H1 (cell line): Measurements from ENCODE around the gene HDAC9. TPM values are rescaled to one million over a fixed set of nuclear protein-coding genes. Genes with fewer than 3 reads are reported as not detected.

ENCODE experiments used
- CTCF ChIA-PET: fragments of 300-600 bp; sonication (Branson Sonifier 250); formaldehyde crosslinking; loops from one replicate; lab custom pipeline; 2021; ENCODE audit not compliant: partially characterized antibody; lab: Charles Lee
- POLR2A ChIA-PET: fragments of 300-600 bp; sonication (Branson Sonifier 250); formaldehyde crosslinking; loops from one replicate; lab custom pipeline; 2021; ENCODE audit warnings: inconsistent platforms; ENCODE audit not compliant: partially characterized antibody; lab: Charles Lee
- DNase-seq, 2 experiments: peaks; one replicate each; pipeline versions ENCODE4 v3.0.0 to v3.0.0-alpha.2; 2010 to 2022; ENCODE audit warnings: low spot score in 2 of 2, low read depth in 1 of 2, mixed read lengths in 1 of 2
- FAIRE-seq: peaks from 2 replicates; lab custom pipeline; 2011; peaks lifted over from hg19 to GRCh38; lab: Jason Lieb, UNC
- H2AFZ ChIP-seq: 2 replicates; pipeline ENCODE4 v1.8.1; 2012; ENCODE audit warnings: low read length, inconsistent platforms
- H2AK5ac ChIP-seq: 2 replicates; pipeline ENCODE4 v1.6.1; 2013; ENCODE audit warnings: low read depth, low read length
- H2BK120ac ChIP-seq: replicated peaks from 2 replicates; pipeline ENCODE3; 2013; ENCODE audit warnings: low read depth, low read length, inconsistent platforms
- H2BK12ac ChIP-seq: 2 replicates; pipeline ENCODE4 v1.6.1; 2013; ENCODE audit warnings: low read depth, low read length
- H2BK15ac ChIP-seq: 2 replicates; pipeline ENCODE4 v1.6.1; 2013; ENCODE audit warnings: low read length
- H2BK20ac ChIP-seq: 2 replicates; pipeline ENCODE4 v1.6.1; 2013; ENCODE audit warnings: low read length
- H2BK5ac ChIP-seq: 2 replicates; pipeline ENCODE4 v1.6.1; 2013; ENCODE audit warnings: low read depth, low read length
- H3K14ac ChIP-seq: 2 replicates; pipeline ENCODE4 v1.6.1; 2013; ENCODE audit warnings: inconsistent platforms; ENCODE audit not compliant: insufficient read length
- H3K18ac ChIP-seq: 2 replicates; pipeline ENCODE4 v1.6.1; 2013; ENCODE audit warnings: low read length; ENCODE audit errors: extremely low read depth
- H3K23ac ChIP-seq: 2 replicates; pipeline ENCODE4 v1.6.1; 2013; ENCODE audit warnings: inconsistent platforms; ENCODE audit not compliant: insufficient read length
- H3K23me2 ChIP-seq: 2 replicates; pipeline ENCODE4 v1.6.1; 2013; ENCODE audit warnings: low read depth, low read length
- H3K27ac ChIP-seq: 2 replicates; pipeline ENCODE4 v1.6.1; 2011; ENCODE audit warnings: low read depth, low read length, inconsistent platforms
- H3K27me3 ChIP-seq, 4 experiments: replicated peaks in 1 of 4; 1 replicate in 1 of 4; 2 replicates in 3 of 4; pipeline versions ENCODE4 v1.6.1 to v1.8.1; 2011 to 2013; ENCODE audit warnings: low read length in 3 of 4, mild to moderate bottlenecking in 3 of 4, inconsistent platforms in 2 of 4, mixed read lengths in 2 of 4, moderate library complexity in 1 of 4; ENCODE audit not compliant: control insufficient read depth in 3 of 4, insufficient read depth in 3 of 4; ENCODE audit errors: extremely low read depth in 1 of 4
- H3K36me3 ChIP-seq, 4 experiments: 2 replicates each; pipeline versions ENCODE4 v1.6.1 to v1.8.1; 2011 to 2013; ENCODE audit warnings: mild to moderate bottlenecking in 4 of 4, low read length in 3 of 4, moderate library complexity in 2 of 4, control low read depth in 1 of 4, inconsistent platforms in 1 of 4; ENCODE audit not compliant: insufficient read depth in 4 of 4, control insufficient read depth in 2 of 4
- H3K4ac ChIP-seq: replicated peaks from 2 replicates; pipeline ENCODE3; 2013; ENCODE audit warnings: low read length, low read depth, mixed read lengths, inconsistent platforms; ENCODE audit not compliant: insufficient read length
- H3K4me1 ChIP-seq, 4 experiments: replicated peaks in 1 of 4; 1 replicate in 1 of 4; 2 replicates in 3 of 4; pipeline versions ENCODE4 v1.6.1 to v1.8.1; 2011 to 2013; ENCODE audit warnings: low read length in 3 of 4, inconsistent platforms in 2 of 4, mixed read lengths in 1 of 4; ENCODE audit not compliant: insufficient read depth in 4 of 4, control insufficient read depth in 3 of 4
- H3K4me2 ChIP-seq, 2 experiments: 2 replicates each; pipeline versions ENCODE4 v1.6.1 to v1.8.1; 2011 to 2013; ENCODE audit warnings: low read depth in 2 of 2, low read length in 2 of 2, control low read depth in 1 of 2, inconsistent platforms in 1 of 2, mild to moderate bottlenecking in 1 of 2; ENCODE audit not compliant: insufficient read depth in 1 of 2
- H3K4me3 ChIP-seq, 4 experiments: fragments of 200-600, 300-600 bp in 1 of 4; sonication (generic), shearing (Covaris generic), sonication (Bioruptor Twin) in 1 of 4; 2 replicates each; pipeline versions ENCODE4 v1.5.1 to v1.8.1; 2011 to 2016; ENCODE audit warnings: low read length in 4 of 4, low read depth in 3 of 4, control low read depth in 2 of 4, inconsistent platforms in 2 of 4, mild to moderate bottlenecking in 2 of 4, mixed read lengths in 1 of 4, moderate library complexity in 1 of 4; ENCODE audit not compliant: insufficient read depth in 2 of 4; ENCODE audit errors: extremely low read depth in 1 of 4
- H3K56ac ChIP-seq: replicated peaks from 2 replicates; pipeline ENCODE3; 2013; ENCODE audit warnings: low read depth, mild to moderate bottlenecking, mixed read lengths, low read length, inconsistent platforms; ENCODE audit not compliant: insufficient read length
- H3K79me1 ChIP-seq: 2 replicates; pipeline ENCODE4 v1.6.1; 2013; ENCODE audit warnings: low read depth, low read length, control low read depth
- H3K79me2 ChIP-seq, 2 experiments: 2 replicates each; pipeline versions ENCODE4 v1.6.1 to v1.8.1; 2012 to 2013; ENCODE audit warnings: low read length in 2 of 2, mild to moderate bottlenecking in 2 of 2, inconsistent platforms in 1 of 2; ENCODE audit not compliant: insufficient read depth in 2 of 2, control insufficient read depth in 1 of 2
- H3K9ac ChIP-seq, 4 experiments: replicated peaks in 1 of 4; 1 replicate in 1 of 4; 2 replicates in 3 of 4; pipeline versions ENCODE4 v1.6.1 to v1.8.1; 2011 to 2013; ENCODE audit warnings: low read depth in 3 of 4, low read length in 3 of 4, control low read depth in 2 of 4, mild to moderate bottlenecking in 2 of 4, moderate library complexity in 2 of 4, inconsistent platforms in 1 of 4; ENCODE audit errors: extremely low read depth in 1 of 4
- H3K9me3 ChIP-seq, 2 experiments: 2 replicates each; pipeline versions ENCODE4 v1.6.1 to v1.8.1; 2012 to 2013; ENCODE audit warnings: mild to moderate bottlenecking in 2 of 2, moderate library complexity in 2 of 2, control low read depth in 1 of 2, inconsistent platforms in 1 of 2, low read depth in 1 of 2, low read length in 1 of 2, mixed read lengths in 1 of 2; ENCODE audit not compliant: insufficient read depth in 2 of 2
- H4K20me1 ChIP-seq, 2 experiments: replicated peaks in 1 of 2; 2 replicates each; pipeline versions ENCODE3 to v1.8.1; 2011 to 2013; ENCODE audit warnings: inconsistent platforms in 2 of 2, low read length in 2 of 2, mild to moderate bottlenecking in 1 of 2; ENCODE audit not compliant: insufficient read depth in 2 of 2, control insufficient read depth in 1 of 2
- H4K5ac ChIP-seq: 2 replicates; pipeline ENCODE4 v1.6.1; 2013; ENCODE audit warnings: low read length, low read depth, mixed read lengths, inconsistent platforms; ENCODE audit not compliant: insufficient read length
- H4K8ac ChIP-seq: 2 replicates; pipeline ENCODE4 v1.8.0; 2013; ENCODE audit warnings: mild to moderate bottlenecking, moderate library complexity, low read length, inconsistent platforms; ENCODE audit not compliant: insufficient read depth; ENCODE audit errors: extremely low read depth
- H4K91ac ChIP-seq: replicated peaks from 2 replicates; pipeline ENCODE3; 2013; ENCODE audit warnings: low read length, mixed read lengths, inconsistent platforms; ENCODE audit not compliant: insufficient read length
- CTBP2 ChIP-seq: IDR thresholded peaks from 2 replicates; pipeline ENCODE4 v1.7.0; 2011; ENCODE audit warnings: borderline replicate concordance, mild to moderate bottlenecking, moderate library complexity, mixed read lengths, low read length; ENCODE audit not compliant: insufficient read depth, insufficient read length
- RBBP5 ChIP-seq: IDR thresholded peaks from 2 replicates; pipeline ENCODE4 v1.7.1; 2012; ENCODE audit warnings: low read depth, mild to moderate bottlenecking, inconsistent platforms, low read length, moderate library complexity, borderline replicate concordance
- SIN3A ChIP-seq, 2 experiments: IDR thresholded peaks in 1 of 2; conservative IDR thresholded peaks in 1 of 2; 2 replicates each; pipeline ENCODE4 v1.6.1; 2011 to 2012; ENCODE audit warnings: low read length in 2 of 2, improper control_type of control experiment in 1 of 2, low read depth in 1 of 2, mild to moderate bottlenecking in 1 of 2
- TCF12 ChIP-seq: IDR thresholded peaks from 2 replicates; pipeline ENCODE4 v1.6.1; 2011; ENCODE audit warnings: low read depth, mild to moderate bottlenecking, low read length
- TEAD4 ChIP-seq: IDR thresholded peaks from 2 replicates; pipeline ENCODE4 v1.6.1; 2012; ENCODE audit warnings: low read depth, low read length, inconsistent platforms, mixed read lengths
- WGBS, 2 experiments: shearing (Covaris generic) in 1 of 2; methylation state at CpG; one replicate each; pipeline versions ENCODE4 v1.1.6 to v1.1.7; 2013 to 2015; ENCODE audit warnings: low lambda C conversion rate in 2 of 2, mixed read lengths in 2 of 2, inconsistent platforms in 1 of 2, low coverage in 1 of 2, missing lambda C conversion rate in 1 of 2; ENCODE audit not compliant: insufficient replicate concordance in 2 of 2, insufficient coverage in 1 of 2, insufficient read length in 1 of 2; ENCODE audit errors: extremely low coverage in 1 of 2, missing lambda C conversion rate in 1 of 2; 5-methylcytosine and 5-hydroxymethylcytosine counted together
- polyA plus RNA-seq, 7 experiments: library from polyadenylated mRNA; depleted of rRNA in 3 of 7; stranded (reverse) in 5 of 7; unstranded in 2 of 7; fragments of >200 nt in 5 of 7; fragments of 200-250 nt in 2 of 7; gene quantifications; 1 replicate in 5 of 7; 2 replicates in 1 of 7; 4 replicates in 1 of 7; pipeline versions ENCODE4 v1.2.1 to v1.2.3, GENCODE V29; 2011 to 2013; ENCODE audit warnings: missing spikeins in 2 of 7, mixed read lengths in 2 of 7
- total RNA-seq: library from RNA; stranded (reverse); fragmentation: NEBNext Ultra II Directional; extraction: Animal tissue kit (Norgen Biotek cat#: 25700); gene quantifications from 2 replicates; pipeline ENCODE4 v1.2.1, GENCODE V29; 2021

HDAC9 gene
- total and polyA plus RNA-seq, 2 of the 8 experiments (the other 6 are each of a cell fraction or from before 2014, with no cell fraction given), result 9.5 to 13.1 TPM

DNA sequence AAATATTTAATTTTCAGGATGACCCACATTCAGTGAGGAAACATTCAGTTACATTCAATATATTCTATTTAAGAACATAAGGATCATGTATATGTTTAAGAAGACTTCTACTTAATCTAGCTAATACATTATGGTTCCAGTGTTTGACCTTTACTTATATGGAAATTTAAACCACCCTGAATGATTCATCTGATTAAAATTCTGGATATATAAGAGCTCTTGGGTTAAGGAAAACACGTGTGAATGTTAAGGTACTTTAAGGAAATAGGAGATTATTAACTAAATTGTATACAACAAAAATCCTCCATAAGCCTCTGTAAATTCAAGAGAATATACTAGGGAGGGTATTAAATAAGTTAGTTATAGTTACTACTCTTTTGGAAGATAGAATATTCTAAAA is 40.9 kb downstream of the HDAC9 start:
- no peak overlapping the region for H3K56ac ChIP-seq
- H3K4ac ChIP-seq, result no peak overlapping the region
- H3K23me2 ChIP-seq, result no peaks in the 10 kb centered on the region
- no peak overlapping the region for H2AK5ac ChIP-seq
- no peaks in the 10 kb centered on the region for H3K36me3 ChIP-seq
- H3K23ac ChIP-seq, result no peak overlapping the region
- no peak overlapping the region for H4K8ac ChIP-seq
- H2BK15ac ChIP-seq, result no peak overlapping the region
- no peak overlapping the region for H4K91ac ChIP-seq
- H3K79me2 ChIP-seq, result no peaks in the 10 kb centered on the region
- H3K18ac ChIP-seq, result no peak overlapping the region
- H4K20me1 ChIP-seq, result peaks cover 0 to 1% of the 10 kb centered on the region in 2 experiments
- no peak overlapping the region for H2BK120ac ChIP-seq
- DNase-seq, result no peak
- WGBS, 2 experiments, result 79% methylated on average over 1 of the region's 1 CpG; no CpG with 5 or more reads in 1 of the 2 experiments
- no peak overlapping the region for H2AFZ ChIP-seq
- no peaks in the 10 kb centered on the region for H3K27me3 ChIP-seq
- H3K4me2 ChIP-seq, result no peak overlapping the region
- H2BK20ac ChIP-seq, result no peak overlapping the region
- POLR2A ChIA-PET, result no interaction called here
- no peak overlapping the region for H3K14ac ChIP-seq
- peaks cover 0 to 6% (median 4%) of the 10 kb centered on the region in 4 experiments; a peak in 3 of 7 replicates for H3K4me1 ChIP-seq
- CTCF ChIA-PET, result interaction anchor here (1.0 to 2.3 kb wide), 4 partner anchors 8 to 179 kb away, joined by 3 to 6 read pairs (median 3); no protein-coding TSS in a partner anchor
- H2BK5ac ChIP-seq, result no peak overlapping the region
- no peak overlapping the region for H3K4me3 ChIP-seq
- H3K9me3 ChIP-seq, result no peaks in the 10 kb centered on the region
- H3K9ac ChIP-seq, result no peak overlapping the region
- no peak overlapping the region for H2BK12ac ChIP-seq
- no peak for FAIRE-seq
- H3K27ac ChIP-seq, result no peak overlapping the region
- no peak overlapping the region for H4K5ac ChIP-seq
- H3K79me1 ChIP-seq, result no peaks in the 10 kb centered on the region; the same call in 1 of the 2 replicates
- TF ChIP-seq RBBP5 (no peak), CTBP2 (no peak), TCF12 (no peak), SIN3A (conservative IDR thresholded peaks at IDR 0.05 in 1 of 2, IDR thresholded peaks at IDR 0.05 in 1 of 2; ENCODE audit: low read depth in 1 of 2, low read length in 2 of 2) (no peak), TEAD4 (no peak)
